Measurements from ENCODE around the gene BCL10. TPM values are rescaled to one million over a fixed set of nuclear protein-coding genes. Genes with fewer than 3 reads are reported as not detected.

The BCL10 gene
- total and polyA plus RNA-seq, 8 donors, result 25.0 to 33.5 (median 30.8) TPM

DNA sequence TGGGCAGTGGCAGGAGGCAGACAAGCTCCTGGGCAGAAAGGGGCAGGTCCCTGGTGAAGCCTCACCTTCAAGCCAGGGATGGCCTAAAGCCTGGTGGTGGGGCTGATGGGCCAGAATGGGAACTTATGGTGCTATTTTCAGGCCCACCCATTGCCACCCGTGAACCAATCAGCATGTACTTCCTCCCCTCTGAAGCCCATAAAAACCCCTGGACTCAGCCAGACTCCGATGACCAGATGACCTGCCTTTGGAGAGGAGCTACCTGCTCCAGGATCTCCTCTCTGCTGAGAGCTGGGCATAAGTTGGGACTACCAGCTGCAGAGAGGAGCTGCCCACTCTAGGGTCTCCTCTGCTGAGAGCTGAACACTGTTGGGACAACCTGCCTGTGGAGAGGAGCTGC lies 7.8 kb upstream of the BCL10 start:
- no peaks in the 10 kb centered on the region for H3K36me3 ChIP-seq
- H3K9me3 ChIP-seq, result no peaks in the 10 kb centered on the region
- no peak overlapping the region for H3K27ac ChIP-seq
- H3K4me1 ChIP-seq, result peaks cover 0 to 3% of the 10 kb centered on the region in 2 donors
- H3K4me3 ChIP-seq, result no peak overlapping the region
- TF ChIP-seq CTCF (IDR thresholded peaks at IDR 0.05), result no peak
- H3K27me3 ChIP-seq, result no peaks in the 10 kb centered on the region
- ATAC-seq, result no peak
- intact Hi-C loops (cut with DNase I), result no loop called here
- DNase-seq, result no peak

DNA sequence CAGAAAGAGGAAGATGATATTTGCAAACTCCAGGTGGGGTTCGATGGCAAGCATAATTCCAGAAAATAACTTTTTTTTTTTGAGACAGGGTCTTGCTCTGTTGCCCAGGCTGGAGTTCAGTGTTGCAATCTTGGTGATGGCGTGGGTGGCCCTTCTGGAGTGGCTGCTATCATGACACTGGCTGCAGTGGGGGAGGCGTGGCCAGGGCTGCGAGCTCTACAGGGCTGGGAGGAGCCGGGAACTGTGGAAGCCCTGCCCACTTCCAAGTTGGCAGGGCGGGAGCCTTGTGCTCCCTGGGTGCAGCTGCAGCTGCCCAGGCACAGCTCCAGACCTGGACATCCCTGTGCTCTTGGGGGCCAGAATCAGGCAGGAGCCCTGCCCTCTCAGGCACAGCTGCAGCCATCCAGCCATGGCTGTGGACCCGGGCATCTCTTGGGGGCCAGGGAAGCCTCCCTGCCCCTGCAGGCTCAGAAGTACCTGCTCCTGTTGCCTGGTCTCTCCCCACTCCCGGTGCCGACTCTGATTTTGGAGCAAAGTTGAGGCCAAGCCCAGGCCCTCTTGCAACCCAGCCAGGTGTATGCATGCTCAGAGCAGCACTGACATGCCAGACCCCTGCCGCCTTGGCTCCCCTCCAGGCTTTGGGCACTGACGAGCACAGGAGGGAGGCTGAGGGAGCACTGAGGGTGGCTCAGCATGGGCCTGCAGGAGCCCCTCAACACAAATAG lies 7.2 kb upstream of the BCL10 start:
- Histone ChIP-seq H3K36me3 (no peaks in the 10 kb centered on the region), H3K9me3 (no peaks in the 10 kb centered on the region), H3K4me1 (peaks cover 0 to 9% of the 10 kb centered on the region in 2 donors), H3K27ac (no peak overlapping the region), H3K27me3 (no peaks in the 10 kb centered on the region), H3K4me3 (no peak overlapping the region)
- intact Hi-C loops (cut with DNase I), result no loop called here
- ATAC-seq (peak; percentile 59), DNase-seq (peak in 2 of 4 donors; percentile 38 to 68)
- no peak for TF ChIP-seq CTCF (IDR thresholded peaks at IDR 0.05)

- no peak for DNase-seq
- Histone ChIP-seq H3K4me1 (peaks cover 0 to 16% of the 10 kb centered on the region in 2 donors), H3K27ac (no peak overlapping the region), H3K36me3 (no peaks in the 10 kb centered on the region), H3K9me3 (no peaks in the 10 kb centered on the region), H3K4me3 (no peak overlapping the region), H3K27me3 (no peaks in the 10 kb centered on the region)
- no peak for TF ChIP-seq CTCF (IDR thresholded peaks at IDR 0.05)
- intact Hi-C loops (cut with DNase I), result no loop called here
- ATAC-seq, result no peak
Observed at GRCh38 chr1:85282424-85282823, 6.0 kb upstream of the BCL10 start.

DNA sequence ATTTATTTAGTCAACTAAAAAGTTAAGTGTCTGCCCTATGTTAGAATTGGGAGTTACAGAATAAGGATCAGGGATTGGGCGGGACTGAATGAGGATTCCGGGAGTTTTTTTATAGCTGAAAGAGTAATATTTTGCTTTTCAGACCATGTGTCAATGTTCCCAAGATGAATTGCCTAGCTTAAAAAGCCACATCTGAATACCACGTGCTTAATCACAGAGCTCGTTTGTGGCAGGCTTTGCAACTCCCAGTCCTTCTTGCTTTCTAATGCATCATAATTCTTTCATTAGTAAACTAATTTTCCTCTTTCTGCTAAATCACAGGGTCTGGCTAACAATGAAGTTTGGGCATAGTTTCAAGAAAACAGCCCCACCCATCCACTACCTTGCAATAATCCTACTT lies 4.2 kb upstream of the BCL10 start:
- intact Hi-C loops (cut with DNase I), result no loop called here
- ATAC-seq (no peak), DNase-seq (no peak)
- no peak for TF ChIP-seq CTCF (IDR thresholded peaks at IDR 0.05)
- Histone ChIP-seq H3K27me3 (no peaks in the 10 kb centered on the region), H3K4me3 (no peak overlapping the region), H3K36me3 (no peaks in the 10 kb centered on the region), H3K27ac (no peak overlapping the region), H3K9me3 (no peaks in the 10 kb centered on the region), H3K4me1 (peaks cover 5 to 24% of the 10 kb centered on the region in 2 donors)

DNA sequence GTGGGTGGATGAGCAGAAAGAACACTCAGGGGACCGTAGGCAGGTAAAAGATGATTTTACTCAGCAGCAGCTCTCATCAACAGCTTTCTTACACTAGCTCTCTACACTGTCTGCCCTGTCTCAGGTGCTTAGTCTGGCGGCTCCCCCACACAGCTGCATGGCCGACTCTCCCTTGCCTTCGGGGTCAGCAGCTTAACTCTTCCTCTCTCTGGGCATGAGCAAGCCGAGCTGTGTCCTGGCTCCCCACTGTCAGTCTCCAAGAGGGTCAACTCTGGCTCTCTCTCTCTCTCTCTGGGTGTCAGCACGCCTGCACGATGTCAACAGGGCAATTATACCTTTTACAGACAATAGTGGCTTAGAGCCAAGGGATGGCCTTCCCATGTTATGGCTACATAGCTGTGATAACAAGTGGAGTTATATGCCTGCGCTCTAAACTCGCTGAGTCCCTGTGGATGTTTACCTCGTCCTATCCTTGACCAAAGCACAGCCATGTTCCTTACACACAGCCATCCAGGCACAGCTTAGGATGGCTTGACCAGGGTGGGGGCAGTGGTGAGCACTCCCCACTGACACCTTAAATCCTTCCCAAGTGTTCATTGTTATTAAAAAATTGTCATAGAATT lies 3.1 kb upstream of the BCL10 start:
- Histone ChIP-seq H3K4me1 (peaks cover 7 to 34% of the 10 kb centered on the region in 2 donors), H3K36me3 (no peaks in the 10 kb centered on the region), H3K27ac (peak overlapping the region; percentile 77 to 79), H3K9me3 (no peaks in the 10 kb centered on the region), H3K4me3 (no peak overlapping the region), H3K27me3 (no peaks in the 10 kb centered on the region)
- intact Hi-C loops (cut with DNase I), result no loop called here
- ATAC-seq (no peak), DNase-seq (no peak)
- no peak for TF ChIP-seq CTCF (IDR thresholded peaks at IDR 0.05)

All from left lung (tissue), 10 donors.